Right hindlimb (tissue), 1 donor: ENCODE measurements around the gene ANK3.
"Not testable (repeated sequence)": the region's sequence is repeated elsewhere in the genome, so short reads cannot be mapped to it uniquely, and the experiment has no call there.

Experiments used
- DNase-seq: peaks from one replicate; pipeline ENCODE4 v3.0.0-alpha.2; 2018

ANK3 gene

GRCh38 chr10:60073781-60074656, 315.7 kb downstream of the ANK3 start:
- DNase-seq, result no peak

GRCh38 chr10:60073397-60073780, 316.3 kb downstream of the ANK3 start:
- DNase-seq, result no peak

GRCh38 chr10:60069311-60069710, 320.4 kb downstream of the ANK3 start:
- DNase-seq, result no peak

GRCh38 chr10:60050366-60050765, 339.3 kb downstream of the ANK3 start:
- no peak for DNase-seq

DNA sequence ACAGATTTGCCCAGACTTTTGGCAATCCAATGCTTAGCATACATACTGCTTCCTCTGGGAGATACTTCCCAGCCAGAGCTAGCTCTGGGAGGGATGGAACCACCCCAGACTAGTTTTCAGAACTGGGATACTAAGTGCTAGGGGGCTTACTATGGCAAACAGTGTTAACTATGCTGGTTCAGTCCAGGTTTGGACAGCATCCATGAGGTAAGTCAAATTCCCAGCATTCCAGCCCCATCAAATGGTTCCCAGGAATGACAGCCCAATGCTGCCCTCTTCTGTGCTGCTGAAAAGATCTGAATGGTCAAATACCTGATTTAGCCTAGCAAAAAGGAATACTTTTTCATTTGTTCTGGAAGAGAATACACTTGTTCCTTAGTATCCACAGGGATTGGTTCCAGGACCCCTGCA, 341.6 kb downstream of the ANK3 start:
- DNase-seq, result no peak

GRCh38 chr10:60045571-60045970, 344.1 kb downstream of the ANK3 start:
- DNase-seq, result no peak

DNA sequence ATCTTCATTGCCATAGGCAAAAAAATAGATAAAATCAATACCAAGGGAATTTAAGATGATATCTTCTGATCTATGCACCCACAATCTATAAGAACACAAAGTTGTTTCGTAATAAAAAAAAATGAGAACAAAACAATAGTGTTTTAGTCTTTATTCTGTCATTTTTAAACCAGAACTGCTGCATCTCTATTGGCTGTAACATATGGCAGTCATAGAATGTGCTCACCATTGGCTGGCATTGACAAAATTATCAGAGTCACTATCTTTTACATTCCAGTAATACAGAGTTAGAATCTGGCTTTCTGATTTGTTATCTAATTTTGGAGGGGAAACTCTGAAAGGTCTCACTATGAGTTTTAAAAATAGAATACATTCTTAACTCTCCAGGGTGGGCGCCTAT, 344.7 kb downstream of the ANK3 start:
- DNase-seq, result no peak

- DNase-seq, result no peak
These were observed 345.4 kb downstream of the ANK3 start for GRCh38 chr10:60044242-60044641.

DNA sequence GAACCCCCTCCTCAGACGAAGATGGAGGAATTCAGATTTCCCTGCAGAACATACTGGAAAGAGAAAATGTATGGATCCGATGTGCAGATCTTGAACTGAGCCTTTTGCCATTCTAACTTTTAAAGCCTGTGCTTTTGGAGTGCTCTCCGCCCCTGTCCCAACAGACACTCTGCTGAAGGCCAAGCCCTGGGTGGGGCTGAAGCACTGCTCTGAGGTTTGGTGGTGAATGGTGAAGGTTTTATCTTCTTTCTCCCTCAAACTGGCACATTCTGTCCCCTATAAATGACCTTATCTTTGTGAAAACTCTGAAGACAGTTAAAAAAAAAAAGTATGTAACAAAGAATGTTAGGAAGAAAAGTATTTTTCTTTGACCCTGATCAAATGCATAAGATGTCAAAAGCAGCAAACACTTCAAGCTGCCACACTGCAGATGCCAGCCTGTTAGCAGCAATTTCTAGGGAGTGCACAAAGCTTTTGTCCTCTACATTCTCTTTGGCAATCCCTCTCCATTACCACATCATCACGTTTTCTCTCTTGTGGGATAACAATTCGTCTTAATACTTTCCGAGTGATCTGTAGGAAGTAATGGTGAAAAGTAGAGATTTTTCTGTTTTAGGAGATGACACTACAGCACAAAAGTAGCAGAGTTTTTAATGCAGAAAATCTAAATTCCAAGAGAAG, 346.0 kb downstream of the ANK3 start:
- no peak for DNase-seq

DNA sequence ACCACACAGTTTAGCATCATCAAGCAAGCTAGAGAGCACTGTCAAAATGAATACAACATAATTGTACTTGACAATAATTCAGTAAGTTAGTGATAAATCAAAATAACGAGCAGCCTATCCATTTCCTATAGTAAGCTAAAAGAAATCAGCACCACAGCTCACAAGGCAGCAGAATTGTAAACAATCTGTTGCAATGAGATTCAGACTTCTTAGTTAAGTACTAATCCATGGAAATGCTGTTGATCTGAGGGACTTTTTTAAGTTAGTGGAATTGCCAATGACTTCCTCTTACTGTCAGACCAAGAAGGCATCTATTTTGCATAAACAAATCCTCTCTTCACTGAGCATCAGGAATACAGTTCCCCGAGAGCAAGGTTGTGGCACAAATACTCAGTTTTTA, 346.8 kb downstream of the ANK3 start:
- no peak for DNase-seq

DNA sequence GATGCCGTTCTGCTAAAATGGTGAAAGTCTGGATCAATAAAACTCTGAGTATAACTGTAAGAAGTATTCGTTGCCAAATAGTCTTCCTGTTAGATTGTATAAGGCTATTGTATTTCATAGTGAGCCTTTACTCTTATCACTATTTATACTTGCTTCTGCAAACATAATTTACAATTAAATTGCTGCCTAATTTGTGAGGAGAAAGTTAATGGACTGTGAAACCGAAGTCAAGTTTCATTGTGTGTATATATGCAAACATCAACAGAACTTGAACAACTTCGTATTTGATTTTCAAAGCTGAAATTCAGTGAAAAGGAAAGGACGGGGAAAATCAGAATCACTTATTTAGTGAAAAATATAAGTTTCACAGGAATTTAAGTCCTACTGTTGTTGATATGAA, 347.4 kb downstream of the ANK3 start:
- DNase-seq, result no peak

GRCh38 chr10:60041489-60042133, 348.1 kb downstream of the ANK3 start:
- DNase-seq, result no peak

GRCh38 chr10:60040014-60040662, 349.5 kb downstream of the ANK3 start:
- DNase-seq, result no peak

GRCh38 chr10:60035984-60036383, 353.7 kb downstream of the ANK3 start:
- DNase-seq, result no peak

DNA sequence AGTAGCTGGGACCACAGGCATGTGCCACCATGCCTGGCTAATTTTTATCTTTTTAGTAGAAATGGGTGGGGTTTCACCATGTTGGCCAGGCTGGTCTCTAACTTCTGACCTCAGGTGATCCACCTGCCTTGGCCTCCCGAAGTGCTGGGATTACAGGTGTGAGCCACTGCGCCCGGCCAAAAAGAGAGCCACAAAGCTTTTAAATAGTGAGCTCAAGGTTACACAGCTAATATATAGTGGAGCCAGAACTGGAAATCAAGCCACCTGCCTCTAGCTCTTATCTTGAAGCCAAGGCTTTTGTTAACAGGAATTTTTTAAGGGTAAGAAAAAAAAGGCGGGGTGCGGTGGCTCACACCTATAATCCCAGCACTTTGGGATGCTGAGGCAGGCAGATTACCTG, 354.3 kb downstream of the ANK3 start:
- not testable (repeated sequence) for DNase-seq

GRCh38 chr10:60032723-60033122, 357.0 kb downstream of the ANK3 start:
- DNase-seq, result peak; percentile 27

DNA sequence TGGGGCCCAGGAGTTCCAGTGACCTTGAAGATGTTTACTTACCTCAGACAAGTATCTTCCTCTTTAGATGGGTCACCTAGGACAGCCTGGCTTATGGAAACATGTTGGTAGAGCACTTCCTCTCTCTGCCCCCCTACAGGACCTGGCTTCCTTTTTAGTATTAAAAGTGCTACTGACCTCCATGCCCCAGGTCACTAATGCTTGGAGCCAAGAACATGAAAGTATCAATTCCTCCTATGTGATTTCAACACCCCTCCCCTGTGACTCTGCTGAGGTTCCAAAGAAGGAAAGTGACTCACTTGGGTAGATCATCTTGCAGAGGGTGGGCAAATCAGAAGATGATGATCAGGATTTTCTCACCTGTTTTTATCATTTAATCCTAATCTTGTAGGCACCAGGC, 358.0 kb downstream of the ANK3 start:
- no peak for DNase-seq

GRCh38 chr10:60031183-60031582, 358.5 kb downstream of the ANK3 start:
- DNase-seq, result no peak

DNA sequence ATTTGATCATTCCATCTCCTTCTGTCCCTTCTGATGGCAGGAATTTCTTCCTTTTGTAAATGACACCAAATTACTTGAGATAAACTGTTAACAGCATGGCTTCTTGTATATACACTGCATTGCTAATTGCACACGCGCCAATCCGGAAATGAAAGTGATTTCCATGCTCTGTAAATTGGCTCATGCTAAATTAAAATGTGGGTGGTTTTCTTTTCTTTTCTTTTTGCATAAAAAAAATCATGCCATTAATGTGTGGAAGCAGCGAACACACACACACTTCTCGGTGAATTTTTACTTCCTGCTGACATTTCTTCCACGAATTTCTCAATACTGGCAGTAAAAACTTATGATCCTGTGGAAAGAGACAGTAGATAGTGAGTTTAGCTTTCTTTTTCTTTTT, 360.2 kb downstream of the ANK3 start:
- DNase-seq, result no peak

GRCh38 chr10:60028081-60028480, 361.6 kb downstream of the ANK3 start:
- DNase-seq, result no peak

- no peak for DNase-seq
These were observed 364.4 kb downstream of the ANK3 start for GRCh38 chr10:60025279-60025678.

- DNase-seq, result no peak
These were observed 365.2 kb downstream of the ANK3 start for GRCh38 chr10:60024506-60024905.

- DNase-seq, result no peak
These were observed 366.4 kb downstream of the ANK3 start for GRCh38 chr10:60023155-60023877.
